Activated CD8-positive, alpha-beta T cell treated with anti-CD3 and anti-CD28 coated beads for 36 hours (primary cell): ENCODE measurements around the gene CAMK2G. TPM values are rescaled to one million over a fixed set of nuclear protein-coding genes. Genes with fewer than 3 reads are reported as not detected.

Experiments used
- ATAC-seq: fragments of 200-7000 bp; cut with Tn5 transposase; one replicate; pipeline ENCODE4 v1.10.0; 2021; ENCODE audit warnings: mild to moderate bottlenecking, moderate library complexity
- CTCF ChIA-PET: fragments of 350-600 bp; sonication (Branson Sonifier 250); formaldehyde crosslinking; loops from one replicate; lab custom pipeline; 2021; ENCODE audit warnings: antibody characterized with exemption; lab: Charles Lee
- POLR2A ChIA-PET: fragments of 350-600 bp; sonication (Branson Sonifier 250); formaldehyde crosslinking; loops from one replicate; lab custom pipeline; 2021; ENCODE audit warnings: antibody characterized with exemption; lab: Charles Lee
- DNase-seq: peaks from one replicate; pipeline ENCODE4 v3.0.0-alpha.2; 2020
- H3K27ac Mint-ChIP-seq: one replicate; pipeline ENCODE4 v1.8.0; 2021; ENCODE audit warnings: mild to moderate bottlenecking, mixed read lengths
- H3K27me3 Mint-ChIP-seq: one replicate; pipeline ENCODE4 v1.8.0; 2021; ENCODE audit warnings: mixed read lengths
- H3K36me3 Mint-ChIP-seq: one replicate; pipeline ENCODE4 v1.8.0; 2021; ENCODE audit warnings: low read depth, mixed read lengths
- H3K4me1 Mint-ChIP-seq: one replicate; pipeline ENCODE4 v1.8.0; 2021; ENCODE audit warnings: low read depth, mixed read lengths
- H3K4me3 Mint-ChIP-seq: one replicate; pipeline ENCODE4 v1.8.0; 2021; ENCODE audit warnings: mild to moderate bottlenecking, moderate library complexity, mixed read lengths
- H3K9me3 Mint-ChIP-seq: one replicate; pipeline ENCODE4 v1.8.0; 2021; ENCODE audit warnings: mixed read lengths
- CTCF ChIP-seq: fragments of 200-600 bp; IDR thresholded peaks from one replicate; pipeline ENCODE4 v1.8.0; 2022; ENCODE audit warnings: antibody characterized with exemption, mild to moderate bottlenecking
- intact Hi-C: fragments of 100-400 bp; cut with micrococcal nuclease; formaldehyde crosslinking; loops from one replicate; pipeline ENCODE4 v1.10.0; 2022
- total RNA-seq, 2 experiments: library from RNA; stranded (reverse); gene quantifications; one replicate each; pipeline ENCODE4 v1.2.3, GENCODE V29; 2021

The CAMK2G gene
- total RNA-seq, 2 experiments from 2014 or later, result 17.8 to 18.5 TPM

GRCh38 chr10:73780966-73781365, 93.4 kb downstream of the CAMK2G start:
- Mint-ChIP-seq H3K4me1 (peaks cover 37% of the 10 kb centered on the region), H3K9me3 (no peaks in the 10 kb centered on the region), H3K27me3 (no peaks in the 10 kb centered on the region), H3K4me3 (peak overlapping the region; percentile 85), H3K36me3 (peaks cover 32% of the 10 kb centered on the region), H3K27ac (peak overlapping the region; percentile 94)
- CTCF ChIA-PET, result interaction anchor here (1.0 to 5.0 kb wide), 10 partner anchors 8 to 160 kb away, joined by 3 to 30 read pairs (median 4); partner anchors contain the start of gene SEC24C
- DNase-seq, result peak; percentile 33
- no peak for ATAC-seq
- intact Hi-C loops, result loop anchor here (5.0 kb wide), 1 partner anchor 39 kb away; the partner anchor contains the start of gene SEC24C
- no peak for TF ChIP-seq CTCF
- POLR2A ChIA-PET, result interaction anchor here (1.3 to 11.7 kb wide), 6 partner anchors 11 to 98 kb away, joined by 4 to 112 read pairs (median 6); a partner anchor contains a TSS

DNA sequence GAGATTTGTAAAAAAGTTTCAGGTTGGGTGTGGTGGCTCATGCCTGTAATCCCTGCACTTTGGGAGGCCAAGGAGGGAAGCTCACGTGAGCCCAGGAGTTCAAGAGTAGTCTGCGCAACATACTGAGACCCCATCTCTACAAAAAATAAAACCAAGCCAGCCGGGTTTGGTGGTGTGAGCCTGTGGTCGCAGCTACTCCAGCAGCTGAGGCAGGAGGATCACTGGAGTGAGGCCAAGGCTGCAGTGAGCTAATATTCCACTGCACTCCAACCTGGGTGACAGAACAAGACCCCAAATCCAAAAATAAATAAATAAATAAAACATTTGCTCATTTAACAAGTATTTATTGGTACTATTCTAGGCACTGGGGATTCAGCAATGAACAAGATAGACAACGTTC, 94.1 kb downstream of the CAMK2G start:
- Mint-ChIP-seq H3K9me3 (no peaks in the 10 kb centered on the region), H3K27me3 (no peaks in the 10 kb centered on the region), H3K36me3 (peaks cover 38% of the 10 kb centered on the region), H3K4me3 (peak overlapping the region; percentile 85), H3K27ac (peak overlapping the region; percentile 94), H3K4me1 (peaks cover 44% of the 10 kb centered on the region)
- DNase-seq, result no peak
- CTCF ChIA-PET, result interaction anchor here (1.0 to 5.0 kb wide), 8 partner anchors 8 to 161 kb away, joined by 3 to 30 read pairs (median 4); partner anchors contain the start of gene SEC24C
- intact Hi-C loops, result loop anchor here (5.0 kb wide), 1 partner anchor 38 kb away; the partner anchor contains the start of gene SEC24C
- ATAC-seq, result no peak
- POLR2A ChIA-PET, result interaction anchor here (0.9 to 11.7 kb wide), 4 partner anchors 10 to 99 kb away, joined by 3 to 112 read pairs (median 45); a partner anchor contains a TSS
- no peak for TF ChIP-seq CTCF

GRCh38 chr10:73779539-73780197, 94.7 kb downstream of the CAMK2G start:
- Mint-ChIP-seq H3K27ac (peak overlapping the region; percentile 35), H3K4me1 (peaks cover 44% of the 10 kb centered on the region), H3K9me3 (no peaks in the 10 kb centered on the region), H3K4me3 (peak overlapping the region; percentile 85), H3K27me3 (no peaks in the 10 kb centered on the region), H3K36me3 (peaks cover 45% of the 10 kb centered on the region)
- ATAC-seq, result no peak
- POLR2A ChIA-PET, result interaction anchor here (0.9 to 11.7 kb wide), 3 partner anchors 10 to 28 kb away, joined by 3 to 112 read pairs (median 86); a partner anchor contains a TSS
- no peak for TF ChIP-seq CTCF
- intact Hi-C loops, result loop anchor here (5.0 kb wide), 1 partner anchor 37 kb away; the partner anchor contains the start of gene SEC24C
- CTCF ChIA-PET, result interaction anchor here (1.2 to 5.0 kb wide), 4 partner anchors 10 to 36 kb away, joined by 4 to 25 read pairs (median 4); partner anchors contain the start of gene SEC24C
- no peak for DNase-seq

GRCh38 chr10:73779018-73779417, 95.3 kb downstream of the CAMK2G start:
- no peak overlapping the region for H3K27ac Mint-ChIP-seq
- no peak overlapping the region for H3K4me3 Mint-ChIP-seq
- POLR2A ChIA-PET, result interaction anchor here (0.6 to 11.7 kb wide), 3 partner anchors 9 to 295 kb away, joined by 4 to 112 read pairs (median 4); a partner anchor contains a TSS
- no peak for TF ChIP-seq CTCF
- CTCF ChIA-PET, result interaction anchor here (1.2 to 5.0 kb wide), 3 partner anchors 10 to 30 kb away, joined by 4 to 25 read pairs (median 4); no protein-coding TSS in a partner anchor
- intact Hi-C loops, result no loop called here
- ATAC-seq, result no peak
- no peak for DNase-seq
- H3K36me3 Mint-ChIP-seq, result peaks cover 51% of the 10 kb centered on the region
- H3K4me1 Mint-ChIP-seq, result peaks cover 44% of the 10 kb centered on the region
- no peaks in the 10 kb centered on the region for H3K27me3 Mint-ChIP-seq
- H3K9me3 Mint-ChIP-seq, result no peaks in the 10 kb centered on the region
